Measurements from ENCODE around the gene ZNF683.
A peak's percentile ranks its signal among the peaks of the same experiment; 100 is the strongest.
"Not testable (repeated sequence)": the region's sequence is repeated elsewhere in the genome, so short reads cannot be mapped to it uniquely, and the experiment has no call there.

Gene ZNF683

DNA sequence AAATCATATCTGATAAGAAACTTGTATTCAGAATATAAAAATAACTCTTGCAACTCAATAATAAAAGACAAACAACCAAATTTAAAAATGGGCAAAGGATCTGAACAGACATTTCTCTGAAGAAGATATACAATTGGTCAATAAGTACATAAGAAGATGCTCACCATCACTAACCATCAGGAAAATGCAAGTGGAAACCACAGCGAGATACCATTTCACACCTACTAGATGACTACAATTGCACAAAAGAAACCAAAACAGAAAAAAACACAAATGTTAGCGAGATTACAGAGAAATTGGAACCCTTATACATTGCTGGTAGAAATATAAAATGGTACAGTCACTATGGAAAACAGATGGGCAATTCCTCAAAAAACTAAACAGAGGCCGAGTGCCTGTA is 11.5 kb upstream of the ZNF683 start:
- no peak for DNase-seq

DNA sequence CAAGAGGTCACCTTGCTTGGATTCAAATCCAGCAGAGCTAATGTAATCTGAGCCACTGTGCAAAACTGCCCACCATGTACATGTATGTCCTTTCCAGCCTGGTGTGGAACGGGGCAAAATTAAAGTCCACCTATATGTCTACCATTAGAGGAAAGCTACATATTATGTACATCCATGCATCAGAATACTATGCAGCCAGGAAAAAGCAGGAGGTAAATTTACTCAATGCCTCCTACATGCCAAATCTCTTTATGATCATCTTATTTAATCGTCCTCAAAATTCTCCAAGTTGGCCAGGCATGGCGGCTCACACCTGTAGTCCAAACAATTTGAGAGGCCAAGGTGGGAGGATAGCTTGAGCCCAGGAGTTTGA is 6.3 kb upstream of the ZNF683 start:
- DNase-seq = no peak

DNA sequence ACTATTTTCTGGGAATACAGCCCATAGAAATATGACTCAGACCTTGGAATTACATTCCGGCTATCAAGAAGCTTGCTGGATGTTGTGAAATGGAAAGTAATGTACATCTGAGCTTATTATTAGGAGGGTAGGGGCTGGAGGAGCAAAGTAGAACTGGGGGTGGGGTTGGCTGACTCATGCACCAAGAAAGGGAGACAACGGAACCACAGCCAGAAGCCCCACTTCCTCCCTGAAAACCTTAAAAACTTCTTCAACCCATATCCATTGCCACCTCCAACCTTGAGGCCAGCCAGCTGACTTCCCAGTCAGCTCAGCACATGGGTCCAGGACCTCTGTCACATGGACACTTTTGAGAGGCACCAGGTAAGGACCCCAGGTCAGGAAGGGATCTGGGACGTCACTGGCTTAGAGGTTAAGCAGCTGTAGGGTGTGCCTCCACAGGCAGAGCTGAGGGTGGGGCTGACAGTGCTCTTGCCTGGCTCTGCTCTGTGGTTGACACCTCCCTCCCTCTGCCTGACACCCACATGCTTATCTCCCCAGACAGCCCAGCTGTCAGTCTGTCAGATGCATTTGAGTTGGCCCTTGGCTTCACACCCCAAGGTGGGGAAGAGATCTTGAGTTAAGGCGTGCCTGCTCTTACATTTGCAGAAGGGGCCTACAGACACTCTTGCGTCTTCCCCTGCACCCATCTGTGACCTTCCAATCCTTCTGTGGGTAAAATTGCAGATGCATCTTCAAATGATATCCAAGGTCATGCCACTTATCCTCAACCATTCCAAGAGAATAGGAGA is 5.7 kb upstream of the ZNF683 start:
- DNase-seq = peak; percentile 82

DNA sequence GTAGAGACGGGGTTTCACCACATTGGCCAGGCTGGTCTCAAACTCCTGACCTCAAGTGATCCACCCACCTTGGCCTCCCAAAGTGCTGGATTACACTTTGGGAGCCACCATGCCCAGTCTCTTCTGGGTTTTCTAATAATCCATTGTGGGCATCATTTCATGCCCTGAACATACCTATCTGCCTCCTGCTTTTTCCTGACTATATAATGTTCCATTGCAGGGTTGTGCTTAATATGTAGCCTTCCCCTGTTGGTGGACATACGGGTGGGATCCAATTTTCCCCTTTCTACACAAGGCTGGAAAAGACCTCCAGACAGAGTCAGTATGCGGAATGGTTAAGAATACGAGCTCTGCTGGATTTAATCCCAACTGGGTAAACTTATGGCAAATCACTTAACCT is 3.5 kb upstream of the ZNF683 start:
- DNase-seq = no peak

DNA sequence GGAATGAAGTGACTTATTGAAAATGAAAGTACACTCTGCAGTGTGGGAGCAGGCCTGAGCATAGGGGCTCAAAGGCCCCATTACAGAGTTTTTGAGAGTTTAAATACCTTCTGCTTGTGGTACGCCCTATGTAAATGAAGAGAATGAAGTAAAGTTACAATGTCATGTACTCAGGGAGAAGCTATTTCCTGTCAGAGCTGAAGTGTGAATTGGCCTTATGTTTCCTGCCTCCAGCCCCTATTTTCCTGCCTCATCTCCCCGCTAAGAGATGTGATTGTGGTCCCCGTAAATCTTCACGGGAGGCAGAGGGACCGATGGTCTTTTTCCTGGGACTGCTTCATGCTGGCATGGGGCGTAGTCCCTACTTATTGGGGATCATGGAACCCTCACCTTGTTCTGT is 2.5 kb upstream of the ZNF683 start:
- no peak for DNase-seq

DNA sequence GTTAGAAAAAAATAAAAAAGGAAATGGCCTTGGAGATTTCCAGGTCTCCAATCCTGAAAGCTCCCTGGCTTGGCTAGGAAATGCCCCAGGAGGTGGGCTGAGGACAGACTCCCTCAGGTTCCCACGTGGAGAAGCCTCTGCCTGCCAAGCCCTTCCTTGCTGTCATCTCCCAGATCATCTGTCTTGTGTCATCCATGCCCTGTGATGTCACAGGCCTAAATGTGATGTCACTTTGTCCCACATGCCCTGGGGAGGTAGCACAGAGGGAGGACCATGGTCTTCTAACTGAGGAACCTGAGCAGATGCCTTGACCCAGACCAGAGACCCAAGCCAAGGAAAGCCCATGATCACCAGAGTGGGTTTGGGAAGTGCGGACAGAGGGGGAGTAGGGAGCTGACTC is 1.8 kb upstream of the ZNF683 start:
- DNase-seq = not testable (repeated sequence)

DNA sequence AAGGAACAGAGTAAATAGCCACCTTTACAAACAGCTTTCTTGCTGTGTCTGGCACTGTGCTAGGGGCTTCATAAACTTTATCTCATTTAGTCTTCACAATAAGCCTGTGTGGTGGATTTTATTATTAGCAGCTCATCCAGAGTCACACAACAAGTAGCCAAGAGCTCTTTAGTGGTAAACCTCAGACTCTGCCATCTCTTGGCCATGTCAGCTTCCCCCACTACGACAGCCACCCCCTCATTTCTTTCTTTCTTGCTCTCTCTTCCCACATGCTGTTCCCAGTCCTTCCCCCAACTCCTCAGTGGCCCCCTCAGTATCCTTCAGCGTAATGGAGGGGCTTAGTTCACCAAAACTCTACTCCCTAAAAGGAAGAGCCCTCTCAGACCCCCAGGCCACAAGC is 1.2 kb upstream of the ZNF683 start:
- no peak for DNase-seq

DNA sequence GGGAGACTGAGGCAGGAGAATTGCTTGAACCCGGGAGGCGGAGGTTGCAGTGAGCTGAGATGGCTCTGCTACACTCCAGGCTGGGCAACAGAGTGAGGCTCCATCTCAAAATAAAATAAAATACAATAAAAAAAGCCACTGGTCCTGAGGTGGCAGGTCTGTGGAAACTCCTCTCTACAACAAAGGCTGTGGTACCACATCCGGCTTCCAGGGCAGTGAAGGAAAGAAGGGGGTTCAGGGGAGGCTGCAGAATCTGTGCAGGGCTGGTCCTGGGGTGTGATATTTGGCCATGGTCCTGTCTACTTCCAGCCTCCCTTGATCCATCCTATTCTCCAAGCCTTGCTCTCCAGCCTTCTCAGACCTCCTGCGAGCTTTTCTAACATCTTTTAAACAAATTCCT is 731 bp upstream of the ZNF683 start:
- DNase-seq = no peak

DNA sequence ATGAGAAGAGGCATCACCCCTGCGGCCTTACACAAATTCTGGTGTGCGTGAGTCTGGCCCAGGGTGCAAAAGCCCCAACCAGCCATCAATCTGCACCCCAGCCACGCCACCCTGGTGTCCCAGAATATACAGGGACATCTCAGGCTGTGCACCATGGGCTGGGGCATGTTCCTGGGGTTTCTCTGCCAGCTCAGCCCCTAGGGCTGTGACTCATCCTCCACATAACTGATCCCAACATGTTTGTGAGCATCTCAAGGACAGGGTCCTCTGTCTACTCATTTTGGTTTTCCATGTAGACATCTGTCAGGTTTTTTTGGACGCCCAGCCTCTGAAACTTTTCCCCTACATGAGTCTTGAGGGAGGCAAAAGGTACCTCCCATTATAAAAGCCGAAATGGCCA is 511 bp downstream of the ZNF683 start:
- DNase-seq = no peak

DNA sequence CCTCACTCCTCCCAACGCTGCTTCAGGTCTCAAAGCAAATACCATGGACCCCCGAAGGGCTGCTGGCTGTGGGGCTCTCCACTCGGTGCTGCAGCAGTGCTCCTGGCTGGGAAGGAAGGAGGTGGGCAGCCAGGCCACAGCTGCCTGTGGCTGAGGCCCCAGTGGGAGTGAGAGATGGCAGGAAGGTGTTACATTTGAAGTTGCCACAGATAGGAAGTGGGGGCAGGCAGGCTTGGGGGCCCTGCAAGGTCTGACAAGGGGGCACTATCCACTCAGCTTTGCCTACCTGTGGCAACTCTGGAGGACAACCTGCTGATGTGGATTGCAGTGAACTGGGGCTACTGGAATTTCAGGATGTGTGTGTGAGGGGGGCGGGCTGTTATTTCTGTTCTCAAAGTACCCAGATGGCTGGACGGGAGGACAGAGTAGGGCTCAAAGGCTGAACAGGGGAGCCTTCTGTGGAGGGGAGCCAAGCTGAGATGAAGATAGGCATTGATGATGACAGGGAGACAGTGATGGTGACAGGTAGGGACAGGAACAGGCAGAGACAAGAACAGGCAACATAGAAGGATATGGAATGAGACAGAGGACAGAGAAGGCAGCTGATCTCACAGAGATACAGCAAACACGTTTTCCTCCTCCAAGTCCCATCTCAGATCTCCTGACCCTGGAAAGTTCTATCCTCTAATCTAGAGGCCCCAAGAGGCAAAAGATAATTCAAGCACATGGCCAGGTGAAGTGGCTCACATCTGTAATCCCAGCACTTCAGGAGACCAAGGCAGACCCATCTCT is 1.8 kb downstream of the ZNF683 start:
- no peak for DNase-seq

DNA sequence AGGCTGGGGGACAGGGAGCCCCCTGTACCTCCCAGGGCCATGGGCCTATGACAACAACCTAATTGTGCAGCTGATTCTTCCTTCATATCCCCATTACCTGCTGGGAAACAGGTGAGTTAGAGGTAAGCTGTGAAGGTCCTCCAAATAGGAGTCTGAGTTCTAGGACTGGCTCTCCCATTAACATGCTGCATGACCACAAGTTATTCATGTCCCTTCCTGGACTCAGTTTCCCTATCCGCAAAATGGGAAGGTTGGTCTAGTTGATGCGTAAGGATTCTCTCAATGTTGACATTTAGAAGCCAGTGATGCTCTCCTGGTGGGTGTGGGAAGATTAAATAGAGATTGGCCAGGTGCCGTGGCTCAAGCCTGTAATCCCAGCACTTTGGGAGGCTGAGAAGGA is 4.1 kb downstream of the ZNF683 start:
- DNase-seq = no peak

DNA sequence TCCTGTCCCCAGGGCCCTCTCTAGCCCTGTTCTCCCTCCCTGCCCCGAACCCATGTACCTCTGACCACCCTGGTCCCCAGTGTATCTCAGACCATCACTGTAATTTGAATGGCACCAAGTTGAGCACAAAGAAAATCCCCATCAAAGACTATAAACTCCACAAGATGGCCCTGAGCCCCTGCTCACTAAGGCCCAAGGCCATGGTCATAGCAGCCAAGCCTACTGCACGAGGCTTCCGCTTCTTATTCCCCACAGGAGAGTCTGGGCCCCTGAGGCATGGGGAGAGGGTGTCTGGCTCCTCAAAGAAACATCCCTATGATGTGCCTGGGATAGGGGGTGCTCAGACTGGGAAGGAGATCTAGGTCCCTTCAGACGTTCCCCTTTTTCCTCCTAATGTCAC is 4.5 kb downstream of the ZNF683 start:
- DNase-seq = no peak

DNA sequence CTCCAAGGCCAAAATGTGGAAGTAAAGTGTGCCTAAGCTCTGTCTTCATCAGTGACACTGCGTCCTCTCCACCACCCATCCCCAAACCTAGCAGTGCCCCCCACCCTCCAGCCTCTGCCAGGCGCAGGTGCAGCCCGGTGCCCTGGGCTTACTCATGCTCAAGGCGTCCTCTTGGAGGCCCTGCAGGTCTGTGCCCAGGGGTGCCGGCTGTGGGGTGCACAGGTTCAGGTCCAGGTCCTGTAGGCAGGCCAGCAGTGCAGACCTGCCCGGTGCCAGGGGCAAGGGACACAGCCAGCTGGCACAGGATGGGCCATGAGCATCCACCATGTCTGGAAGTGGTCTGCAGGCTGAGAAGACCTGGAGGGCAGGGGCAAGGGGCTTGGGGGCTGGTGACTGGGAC is 5.1 kb downstream of the ZNF683 start:
- DNase-seq = no peak

DNA sequence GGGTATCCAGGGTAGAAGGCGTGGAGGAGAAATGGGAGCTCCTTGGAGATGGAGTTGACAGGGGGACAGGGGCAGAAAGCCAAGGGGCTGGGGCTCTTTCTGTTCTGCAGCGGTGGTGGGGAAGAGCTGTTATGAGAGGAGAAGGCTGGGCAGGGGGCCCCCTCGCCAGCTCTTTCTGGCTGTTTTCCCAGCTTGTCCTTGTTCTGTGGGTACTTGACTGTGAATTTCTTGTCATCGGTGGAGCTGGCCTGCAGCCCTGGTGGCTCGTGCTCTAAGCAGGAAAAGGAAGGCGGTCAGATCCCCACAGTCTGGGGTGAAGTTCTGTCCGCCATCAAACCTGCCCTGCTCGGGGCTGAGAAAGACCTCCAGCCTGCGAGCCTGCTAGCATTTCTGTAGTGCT is 7.6 kb downstream of the ZNF683 start:
- DNase-seq = no peak

DNA sequence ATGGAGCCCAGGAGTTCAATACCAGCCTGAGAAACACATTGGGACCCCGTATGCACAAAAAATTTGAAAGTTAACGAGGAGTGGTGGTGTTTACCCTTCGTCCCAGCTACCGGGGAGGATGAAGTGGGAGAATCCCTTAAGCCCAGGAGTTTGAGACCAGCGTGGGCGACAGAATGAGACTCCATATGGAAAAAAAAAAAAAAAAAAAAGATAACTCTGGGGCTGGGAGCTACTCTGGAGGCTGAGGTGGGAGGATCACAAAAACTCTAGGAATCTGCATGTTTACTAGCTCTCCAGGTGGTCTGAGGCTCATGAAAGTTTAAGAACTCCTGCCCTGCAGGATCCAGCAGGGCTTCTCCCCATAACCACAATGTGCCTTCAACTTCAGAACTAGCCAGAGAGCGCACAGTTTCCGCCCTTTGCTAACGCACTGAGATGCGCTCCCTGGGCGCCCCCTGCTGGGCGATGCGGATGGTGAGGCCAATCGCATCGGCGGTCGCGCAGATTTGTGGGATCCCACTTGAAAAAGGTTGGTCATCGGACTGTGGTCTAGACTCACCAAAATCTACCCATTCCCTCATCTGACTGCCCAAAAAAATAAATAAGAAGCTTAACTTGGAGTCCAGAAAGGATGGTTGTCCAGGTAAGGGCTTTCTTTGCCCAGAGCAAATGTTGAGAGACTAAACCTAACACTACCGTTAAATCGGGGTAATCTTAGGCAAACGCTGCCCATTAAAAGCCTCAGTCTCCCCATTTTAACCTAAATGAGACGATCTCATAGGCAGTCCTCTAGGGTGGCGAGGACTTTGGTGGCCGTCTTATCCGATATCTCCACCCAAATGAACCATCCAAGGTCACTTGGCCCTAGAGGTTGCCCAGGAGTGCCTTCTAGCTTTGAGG is 8.8 kb downstream of the ZNF683 start:
- DNase-seq = peak; percentile 89

DNA sequence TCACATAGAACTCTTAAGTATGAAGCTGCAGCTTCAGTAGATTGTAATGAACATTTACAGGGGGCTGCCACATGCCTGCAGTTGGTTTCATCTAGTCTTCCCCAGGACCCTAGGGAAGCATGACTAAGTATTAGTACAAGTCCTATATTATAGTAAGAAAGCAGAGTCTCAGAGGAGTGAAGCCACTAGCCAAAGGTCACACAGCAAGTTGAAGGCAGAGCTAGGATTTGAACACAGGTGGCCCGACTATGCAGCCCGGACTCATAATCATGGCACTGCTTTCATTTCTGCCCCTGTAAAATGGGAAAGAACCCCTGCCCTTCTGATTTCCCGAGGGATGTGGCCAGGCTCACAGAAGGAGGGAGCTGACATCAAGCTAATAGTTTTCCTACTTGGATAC is 10.2 kb downstream of the ZNF683 start:
- DNase-seq = no peak

DNA sequence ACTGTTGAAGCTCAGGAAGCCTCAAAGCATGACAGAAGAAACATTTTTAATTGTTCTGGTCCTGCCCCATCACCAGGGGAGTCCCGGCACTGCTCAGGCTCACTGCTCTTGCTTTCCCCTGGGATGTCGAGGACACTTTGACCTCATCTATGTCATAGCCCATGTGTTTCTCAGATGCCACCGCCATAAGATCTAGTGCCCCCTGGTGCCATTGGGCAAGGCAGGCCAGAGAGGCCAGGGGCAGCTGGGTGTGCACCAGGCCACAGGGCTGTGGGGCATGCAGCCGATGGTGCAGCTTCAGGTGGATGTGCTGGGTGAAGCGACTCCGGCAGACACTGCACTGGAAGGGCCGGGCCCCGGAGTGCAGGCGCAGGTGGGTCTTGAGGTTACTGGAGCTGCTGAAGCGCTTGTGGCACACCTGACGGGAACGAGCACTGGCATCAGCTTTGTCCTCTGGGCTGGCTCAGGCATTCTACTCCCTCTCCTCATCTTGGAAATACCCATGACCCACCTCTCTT is 10.9 kb downstream of the ZNF683 start:
- no peak for DNase-seq

DNA sequence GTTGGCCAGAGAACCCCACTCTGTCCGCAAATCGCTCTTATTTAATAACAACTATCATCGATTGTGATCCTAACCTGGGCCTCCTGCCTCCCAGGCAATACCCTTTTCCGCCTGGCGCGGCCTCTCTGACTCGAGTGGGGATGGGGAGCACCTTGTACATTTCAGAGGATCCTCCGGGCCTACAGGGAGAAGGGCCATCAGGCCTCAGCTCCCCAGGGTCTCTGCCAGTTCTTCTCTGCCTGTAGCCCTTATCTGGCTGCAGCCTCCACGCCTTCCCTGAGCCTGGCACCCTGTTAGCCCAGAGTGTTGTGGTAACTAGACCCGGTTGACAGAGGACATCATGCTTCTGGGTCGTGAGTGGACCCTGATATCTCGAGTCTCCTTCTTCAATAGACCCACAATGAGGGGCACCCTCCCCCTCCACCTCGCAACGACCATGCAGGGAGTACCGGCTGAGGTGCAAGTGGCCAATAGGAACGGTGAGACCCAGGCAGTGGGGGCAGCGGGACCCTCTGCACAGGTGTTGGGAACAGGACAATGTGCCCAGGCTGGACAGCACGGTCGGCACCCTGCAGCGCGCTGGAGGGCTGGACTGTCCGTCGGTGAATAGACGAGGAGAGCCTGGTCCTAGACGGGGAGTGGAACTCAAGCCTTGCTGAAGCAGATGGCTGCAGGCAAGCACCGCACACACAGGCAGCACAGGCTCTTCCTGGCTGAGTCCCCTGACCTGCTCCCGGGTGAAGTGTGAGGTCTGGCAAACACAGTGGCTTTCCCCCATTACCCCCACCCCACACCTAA is 11.5 kb downstream of the ZNF683 start:
- peak; percentile 31 for DNase-seq

DNA sequence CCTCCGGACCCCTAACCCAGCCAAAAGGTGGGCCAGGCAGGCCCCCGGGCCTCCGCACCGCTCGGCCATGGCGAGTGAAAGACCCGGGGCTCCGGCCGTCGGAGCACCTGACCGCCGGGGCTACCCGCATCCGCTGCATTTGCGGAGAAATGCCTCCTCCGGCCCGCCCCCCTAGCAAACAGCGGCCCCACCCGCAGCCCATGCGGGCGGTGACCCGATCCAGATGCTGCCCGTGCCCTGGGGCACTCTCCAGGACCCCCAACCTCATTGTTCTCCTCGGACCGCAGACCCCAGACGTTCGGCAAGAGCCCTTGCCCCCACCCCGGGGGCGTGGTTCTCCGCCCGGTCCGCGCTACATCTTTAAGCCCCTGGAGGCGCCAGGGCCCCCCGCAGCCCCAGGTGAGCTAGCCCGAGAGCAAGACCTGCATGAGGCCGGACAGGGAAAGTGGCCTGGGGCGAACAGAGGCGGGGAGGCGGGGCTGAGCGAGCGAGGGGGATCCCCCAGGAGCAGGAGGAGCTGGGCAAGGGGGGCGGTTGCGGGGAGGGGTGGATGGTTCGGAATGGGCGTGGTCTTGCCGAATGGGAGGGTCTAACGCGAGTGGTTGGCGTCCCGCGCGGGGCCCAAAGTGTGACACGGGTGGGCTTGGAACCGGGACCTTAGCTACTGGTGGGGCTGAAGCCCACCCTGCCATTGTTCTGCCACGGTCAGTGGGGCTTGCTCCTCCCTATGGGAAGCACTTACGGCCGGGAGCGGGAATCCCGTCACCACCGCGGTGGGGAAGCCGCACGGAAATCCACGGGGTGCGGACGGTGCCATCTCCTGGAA is 12.4 kb downstream of the ZNF683 start:
- DNase-seq = peak; percentile 62

DNA sequence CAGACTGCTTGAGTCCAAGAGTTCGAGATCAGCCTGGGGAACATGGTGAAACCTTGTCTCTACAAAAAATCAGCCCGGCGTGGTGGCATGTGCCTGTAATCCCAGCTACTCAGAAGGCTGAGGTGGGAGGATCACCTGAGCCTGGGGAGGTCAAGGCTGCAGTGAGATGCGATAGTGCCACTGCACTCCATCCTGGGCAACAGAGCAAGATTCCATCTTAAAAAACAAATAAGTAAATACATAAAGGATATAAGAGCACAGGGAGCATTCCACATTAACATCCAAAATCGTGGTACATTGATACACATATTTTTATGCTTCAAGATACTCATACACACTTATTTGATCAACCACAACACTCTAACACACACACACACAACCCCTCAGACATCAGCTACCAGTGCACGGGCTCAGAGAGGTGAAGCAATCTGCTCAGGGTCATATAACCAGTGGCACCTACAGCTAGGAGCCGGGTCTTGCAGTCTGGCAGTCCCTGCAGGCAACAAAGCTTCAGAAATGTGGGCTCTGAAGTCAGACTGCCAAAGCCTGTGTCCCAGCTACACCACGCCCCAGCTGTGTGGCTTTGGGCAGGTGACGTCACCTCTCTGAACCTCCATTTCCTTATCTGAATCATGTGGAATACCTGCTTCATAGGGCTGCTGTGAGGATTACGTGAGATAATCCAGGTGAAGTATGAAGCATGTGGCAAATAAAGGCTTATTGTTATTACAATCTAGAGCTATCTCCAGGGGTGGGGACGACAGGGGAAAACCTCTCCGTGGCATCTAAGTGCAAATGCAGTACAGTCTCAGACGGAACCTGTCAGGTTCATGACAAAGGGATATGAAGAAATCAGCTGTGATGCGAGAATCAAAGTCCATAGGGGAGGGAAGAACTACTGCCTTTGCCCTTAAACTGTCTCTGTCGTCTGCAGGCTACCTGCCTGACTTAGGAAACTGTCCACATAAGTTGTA is 13.9 kb downstream of the ZNF683 start:
- DNase-seq = peak; percentile 80
